HG02970 (cell line): Measurements from ENCODE around the gene COL1A1.

Experiments used
- ATAC-seq: cut with Tn5 transposase; IDR thresholded peaks from one replicate; pipeline ENCODE4 v1.9.1; 2021; ENCODE audit warnings: mild to moderate bottlenecking, moderate library complexity, moderate number of reproducible peaks; ENCODE audit not compliant: unreplicated experiment, low FRiP score

Gene COL1A1

GRCh38 chr17:50201276-50201854 is at the start of gene COL1A1:
COL1A1 (minus strand) TSS chr17:50201631; CDS start chr17:50201513, 118 bp downstream.
- no peak for ATAC-seq

- ATAC-seq = no peak
These were observed 46.8 kb upstream of the COL1A1 start for GRCh38 chr17:50248255-50248654.

DNA sequence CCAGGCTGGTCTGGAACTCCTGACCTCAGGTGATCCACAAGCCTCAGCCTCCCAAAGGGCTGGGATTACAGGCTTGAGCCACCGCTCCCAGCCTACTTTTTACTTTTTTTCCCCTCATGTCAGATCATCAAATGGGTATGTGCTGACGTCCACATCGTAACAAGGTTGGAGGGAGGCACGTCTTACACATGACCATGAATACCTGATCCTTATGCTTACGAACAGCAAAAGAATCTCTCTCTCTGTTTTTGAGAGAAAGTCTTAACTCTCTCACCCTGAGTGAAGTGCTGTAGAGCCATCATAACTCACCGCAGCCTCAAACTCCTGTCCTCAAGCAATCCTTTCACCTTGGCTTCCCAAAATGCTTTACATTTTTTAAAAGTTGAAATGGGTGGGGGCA is 43.3 kb upstream of the COL1A1 start:
- ATAC-seq = no peak

- no peak for ATAC-seq
These were observed 40.0 kb upstream of the COL1A1 start for GRCh38 chr17:50241431-50241830.

DNA sequence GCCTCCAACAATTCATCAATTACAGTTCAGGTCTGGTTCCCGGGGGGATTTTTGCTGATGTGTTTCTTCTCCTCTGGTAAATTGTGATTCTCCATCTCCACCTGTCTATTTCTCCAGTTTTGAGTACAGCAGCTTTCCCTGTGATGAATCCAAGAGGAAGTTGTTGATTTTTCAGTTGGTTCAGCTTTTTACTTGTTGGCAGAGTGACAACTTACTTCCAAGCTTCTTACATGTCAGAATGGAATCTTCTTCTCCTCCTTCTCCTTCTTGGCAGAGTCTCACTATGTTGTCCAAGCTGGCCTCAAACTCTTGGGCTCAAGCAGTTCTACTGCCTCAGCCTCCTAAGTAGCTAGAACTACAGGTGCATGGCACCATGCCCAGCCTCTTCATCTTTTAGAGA is 39.4 kb upstream of the COL1A1 start:
- ATAC-seq = no peak

- no peak for ATAC-seq
These were observed 38.5 kb upstream of the COL1A1 start for GRCh38 chr17:50239937-50240336.

- no peak for ATAC-seq
These were observed 37.3 kb upstream of the COL1A1 start for GRCh38 chr17:50238601-50239280.

DNA sequence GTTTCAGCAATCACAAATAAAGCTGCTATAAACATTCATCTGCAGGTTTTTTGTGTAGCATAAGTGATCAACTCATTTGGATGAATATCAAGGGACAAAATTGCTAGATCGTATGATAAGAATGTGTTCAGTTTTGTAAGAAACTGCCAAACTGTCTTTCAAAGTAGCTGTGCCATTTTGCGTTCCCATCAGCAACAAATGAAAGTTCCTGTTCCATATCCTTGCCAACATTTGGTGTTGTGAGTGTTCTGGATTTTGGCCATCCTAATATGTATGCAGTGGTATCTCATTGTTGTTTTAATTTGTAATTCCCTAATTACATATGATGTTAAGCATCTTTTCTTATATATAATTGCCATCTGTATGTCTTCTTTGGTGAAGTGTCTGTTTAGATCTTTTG is 36.5 kb upstream of the COL1A1 start:
- no peak for ATAC-seq

DNA sequence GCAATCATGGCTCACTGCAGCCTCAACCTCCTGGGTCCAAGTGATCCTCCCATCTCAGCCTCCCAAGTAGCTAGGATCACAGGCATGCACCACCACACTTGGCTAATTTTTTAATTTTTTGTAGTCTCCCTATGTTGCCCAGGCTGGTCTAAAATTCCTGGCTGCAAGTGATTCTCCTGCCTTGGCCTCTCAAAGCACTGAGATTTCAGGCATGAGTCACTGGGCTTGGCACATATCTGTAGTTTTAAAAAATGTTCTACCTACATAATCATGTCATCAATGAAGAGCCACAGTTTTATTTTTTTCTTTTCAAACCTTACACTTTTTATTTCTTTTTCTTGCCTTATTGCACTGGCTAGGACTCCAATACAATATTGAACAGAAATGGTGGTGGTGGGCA is 33.1 kb upstream of the COL1A1 start:
- ATAC-seq = no peak

DNA sequence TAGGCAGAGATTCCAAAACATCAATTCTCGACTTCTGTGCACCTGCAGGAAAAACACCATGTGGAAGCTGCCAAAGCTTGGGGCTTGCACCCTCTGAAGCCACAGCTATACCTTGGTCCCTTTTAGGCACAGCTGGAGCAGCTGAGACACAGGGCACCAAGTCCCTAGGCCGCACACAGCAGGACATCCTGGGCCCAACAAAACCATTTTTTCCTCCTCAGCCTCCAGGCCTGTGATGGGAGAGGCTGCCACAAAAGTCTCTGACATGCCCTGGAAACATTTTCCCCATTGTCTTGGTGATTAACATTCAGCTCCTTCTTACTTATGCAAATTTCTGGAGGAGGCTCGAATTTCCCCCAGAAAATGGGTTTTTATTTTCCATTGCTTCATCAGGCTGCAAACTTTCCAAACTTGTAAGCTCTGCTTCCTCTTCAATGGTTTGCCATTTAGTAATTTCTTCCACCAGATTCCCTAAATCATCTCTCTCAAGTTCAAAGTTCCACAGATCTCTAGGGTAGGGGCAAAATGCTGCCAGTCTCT is 24.3 kb upstream of the COL1A1 start:
- ATAC-seq = no peak

DNA sequence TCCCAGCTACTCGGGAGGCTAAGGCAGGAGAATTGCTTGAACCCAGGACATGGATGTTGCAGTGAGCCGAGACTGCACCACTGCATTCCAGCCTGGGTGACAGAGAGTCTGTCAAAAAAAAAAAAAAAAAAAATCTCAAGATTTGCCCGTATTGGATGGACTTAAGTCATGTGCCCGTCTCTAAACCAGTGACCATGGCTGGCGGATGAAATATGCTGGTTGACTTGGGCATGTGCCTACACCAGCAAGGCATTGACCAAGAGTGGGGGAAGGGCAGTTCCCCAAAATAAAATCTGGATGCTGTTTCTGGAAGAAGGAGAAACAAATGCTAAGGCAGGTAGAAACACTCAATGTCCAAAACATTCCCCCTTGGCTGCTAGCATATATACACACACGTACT is 21.5 kb upstream of the COL1A1 start:
- no peak for ATAC-seq

- ATAC-seq = no peak
These were observed 20.6 kb upstream of the COL1A1 start for GRCh38 chr17:50221864-50222545.

DNA sequence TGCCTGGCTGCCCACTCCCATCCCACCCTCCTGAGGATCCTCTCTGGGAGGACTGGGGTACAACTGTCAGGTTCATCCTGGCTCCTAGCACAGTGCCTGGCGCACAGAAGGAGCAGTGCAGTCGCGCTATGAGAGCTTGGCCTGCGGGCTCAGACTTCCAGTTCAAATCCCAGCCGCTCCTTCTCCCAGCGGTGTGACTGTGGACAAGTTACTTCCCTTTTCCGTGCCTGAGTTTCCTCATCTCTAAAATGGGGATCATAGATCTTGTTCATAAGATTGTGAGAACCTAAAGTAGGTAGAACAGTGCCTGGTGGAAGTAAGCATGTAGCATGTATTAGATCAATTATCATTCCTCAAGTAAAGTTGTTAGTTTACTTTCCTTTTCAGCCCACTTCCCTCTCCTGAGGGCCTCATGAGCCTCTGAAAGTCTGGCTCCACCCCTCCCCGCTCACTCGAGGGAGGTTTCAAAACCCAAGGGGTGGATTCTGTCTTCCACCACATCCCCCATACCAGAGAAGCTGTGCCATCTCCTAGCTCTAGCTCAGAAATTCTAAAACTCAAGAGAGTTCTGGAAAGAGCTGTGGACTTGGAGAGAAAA is 19.9 kb upstream of the COL1A1 start:
- ATAC-seq = no peak

GRCh38 chr17:50220811-50221210 is 19.4 kb upstream of the COL1A1 start:
- ATAC-seq = no peak

DNA sequence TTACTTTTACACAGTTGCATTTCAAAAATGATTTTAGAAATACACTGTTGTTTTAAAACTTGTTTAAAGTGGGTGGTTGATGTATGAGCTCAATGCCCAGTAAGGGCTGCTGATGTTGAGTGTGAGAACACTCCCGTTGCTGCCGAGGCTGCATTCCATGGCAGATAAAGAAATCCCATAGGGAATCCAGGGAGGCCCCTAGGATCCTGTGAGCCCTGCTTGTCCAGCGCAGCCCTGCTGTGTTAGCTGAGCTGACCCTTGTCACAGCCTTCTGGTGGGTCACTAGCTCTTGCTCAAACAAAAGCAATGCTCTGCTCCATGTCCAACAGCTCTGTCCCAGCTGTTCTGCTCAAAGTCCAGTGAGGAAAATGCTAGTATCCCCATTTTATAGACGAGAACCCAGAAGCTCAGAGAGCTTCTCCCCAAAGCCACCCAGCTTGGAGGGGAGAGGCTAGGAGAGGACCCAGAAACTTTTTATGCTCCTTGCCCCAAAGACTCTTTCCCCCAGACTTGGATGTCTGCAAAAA is 18.6 kb upstream of the COL1A1 start:
- no peak for ATAC-seq

- ATAC-seq = no peak
These were observed 17.9 kb upstream of the COL1A1 start for GRCh38 chr17:50219342-50219741.

- no peak for ATAC-seq
These were observed 17.4 kb upstream of the COL1A1 start for GRCh38 chr17:50218771-50219315.

DNA sequence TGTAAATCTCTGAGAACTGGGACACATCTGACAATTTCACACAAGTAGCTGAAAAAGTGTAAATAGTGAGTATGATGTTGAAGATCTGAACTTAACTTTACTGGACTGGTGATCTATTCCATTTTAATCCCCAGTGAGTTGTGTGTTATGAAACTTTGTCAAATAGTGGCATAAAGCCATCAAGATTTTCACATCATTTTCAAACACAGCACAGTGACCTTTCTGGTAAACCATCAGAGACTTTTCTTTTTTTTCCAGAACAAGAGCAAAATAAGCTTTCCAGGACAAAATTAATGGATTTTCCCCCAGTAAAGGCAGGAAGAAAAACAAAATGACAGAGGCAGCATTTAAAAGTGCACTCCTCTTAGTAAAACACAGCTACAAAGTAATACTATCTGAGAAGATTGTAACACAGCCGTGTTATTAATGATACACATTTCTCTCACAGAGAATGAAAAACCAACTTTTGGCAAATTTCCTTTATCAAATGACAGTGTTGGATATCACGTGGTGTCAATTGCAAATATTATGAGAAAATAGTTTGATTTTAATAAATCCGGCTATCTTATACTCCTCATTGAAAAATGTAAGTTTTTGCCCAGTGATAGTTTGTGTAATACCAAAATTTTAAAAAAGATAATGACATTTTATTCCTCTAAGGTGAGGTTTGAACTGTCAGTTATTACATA is 16.8 kb upstream of the COL1A1 start:
- no peak for ATAC-seq

DNA sequence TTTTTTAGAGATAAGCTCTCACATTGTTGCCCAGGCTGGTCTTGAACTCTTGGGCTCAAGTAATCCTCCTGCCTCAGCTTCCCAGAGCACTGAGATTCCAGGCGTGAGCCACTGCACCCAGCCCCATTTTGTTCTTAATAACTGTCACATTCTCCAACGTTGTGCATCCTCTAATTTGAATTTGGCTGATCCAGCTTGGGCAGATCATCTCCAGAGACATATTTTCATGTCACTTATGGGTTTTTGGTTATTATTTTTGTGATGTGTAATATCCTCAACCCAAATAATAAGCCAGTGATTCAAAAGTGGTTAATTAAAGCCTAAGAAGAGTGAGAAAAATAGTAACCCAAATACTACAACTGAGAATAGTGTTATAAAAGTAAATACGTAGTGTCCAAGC is 16.2 kb upstream of the COL1A1 start:
- no peak for ATAC-seq
